ENCODE data around the gene KPNA6. TPM values are rescaled to one million over a fixed set of nuclear protein-coding genes. Genes with fewer than 3 reads are reported as not detected.
A peak's percentile ranks its signal among the peaks of the same experiment; 100 is the strongest.

KPNA6 gene
- total and polyA plus RNA-seq, 3 experiments from 2014 or later: 29.3 to 96.7 (median 91.8) TPM

DNA sequence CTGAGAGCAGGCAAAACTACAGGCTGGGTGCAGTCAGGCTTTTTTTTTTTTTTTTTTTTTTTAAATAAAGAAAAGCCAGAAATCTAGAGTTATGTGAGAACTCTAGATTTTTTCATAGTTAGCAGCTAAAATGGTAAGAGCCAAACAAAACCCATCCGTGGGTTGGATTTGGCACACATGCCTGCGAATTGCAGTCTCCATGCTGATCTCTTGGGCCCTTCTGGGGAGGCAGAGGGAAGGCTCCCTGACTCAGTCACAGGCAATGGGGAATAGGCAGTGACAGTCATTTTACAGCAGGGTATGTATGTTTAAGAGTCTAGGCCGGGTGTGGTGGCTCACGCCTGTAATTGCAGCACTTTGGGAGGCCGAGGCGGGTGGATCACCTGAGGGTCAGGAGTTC lies 74.2 kb downstream of the KPNA6 start:
- Histone ChIP-seq H3K27me3 (ENCODE audit: insufficient read depth, low read length, poor library complexity, severe bottlenecking) (no peaks in the 10 kb centered on the region), H3K4me1 (ENCODE audit: insufficient read depth, low read length) (peaks cover 28% of the 10 kb centered on the region), H3K27ac (ENCODE audit: low read depth, low read length) (no peak overlapping the region), H3K36me3 (ENCODE audit: insufficient read depth, low read length) (peaks cover 16% of the 10 kb centered on the region), H3K4me3 (ENCODE audit: low read length) (no peak overlapping the region), H3K9me3 (ENCODE audit: low read length) (no peaks in the 10 kb centered on the region)
- Mint-ChIP-seq H3K4me1 (peaks cover 45 to 66% (median 62%) of the 10 kb centered on the region in 3 donors), H3K27me3 (no peaks in the 10 kb centered on the region), H3K27ac (peak overlapping the region in 4 of 8 donors; percentile 11 to 91 (median 54)), H3K36me3 (peaks cover 8 to 50% (median 14%) of the 10 kb centered on the region in 3 donors), H3K9me3 (no peaks in the 10 kb centered on the region), H3K4me3 (peak overlapping the region in 4 of 7 donors; percentile 42 to 95 (median 75))
- CTCF ChIA-PET: interaction anchor here (0.7 to 0.8 kb wide), 2 partner anchors 64 to 67 kb away, joined by 3 read pairs; no protein-coding TSS in a partner anchor
- no peak for DNase-seq
- POLR2A ChIA-PET: interaction anchor here (0.7 kb wide), 1 partner anchor 774 kb away, joined by 5 read pairs; no protein-coding TSS in a partner anchor

DNA sequence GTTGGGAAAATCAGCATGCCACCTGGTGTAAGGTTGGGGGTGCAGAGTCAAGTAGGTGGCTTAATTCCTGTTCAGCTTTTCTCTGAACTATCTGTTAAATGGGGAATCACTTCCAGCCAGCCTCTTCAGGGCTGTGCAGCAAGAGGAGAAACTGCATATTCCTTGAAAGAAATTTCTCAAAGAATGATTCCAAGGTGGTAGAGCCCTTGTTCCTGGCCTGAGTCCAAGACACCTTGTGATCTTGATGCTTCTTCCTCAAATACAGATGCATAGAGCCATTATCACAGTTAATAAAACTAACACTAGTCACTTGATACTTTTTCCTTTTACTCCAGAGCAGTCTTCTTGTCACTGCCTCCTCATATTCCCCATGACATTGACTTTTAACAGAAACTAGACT lies 76.8 kb downstream of the KPNA6 start:
- CTCF ChIA-PET: interaction anchor here (3.4 kb wide), 1 partner anchor 14 kb away, joined by 11 read pairs; the partner anchor contains the start of gene CCDC28B
- POLR2A ChIA-PET: no interaction called here
- H3K4me1 ChIP-seq (ENCODE audit: insufficient read depth, low read length): peaks cover 18% of the 10 kb centered on the region
- peaks cover 44 to 59% (median 57%) of the 10 kb centered on the region in 3 donors for H3K4me1 Mint-ChIP-seq
- no peak overlapping the region for H3K27ac ChIP-seq (ENCODE audit: low read depth, low read length)
- peaks cover 41% of the 10 kb centered on the region for H3K36me3 ChIP-seq (ENCODE audit: insufficient read depth, low read length)
- H3K27me3 ChIP-seq (ENCODE audit: insufficient read depth, low read length, poor library complexity, severe bottlenecking): no peaks in the 10 kb centered on the region
- H3K9me3 ChIP-seq (ENCODE audit: low read length): no peaks in the 10 kb centered on the region
- H3K4me3 ChIP-seq (ENCODE audit: low read length): no peak overlapping the region
- H3K27me3 Mint-ChIP-seq: no peaks in the 10 kb centered on the region
- H3K4me3 Mint-ChIP-seq: peak overlapping the region in 1 of 7 donors; percentile 18
- H3K9me3 Mint-ChIP-seq: no peaks in the 10 kb centered on the region
- DNase-seq: no peak
- H3K27ac Mint-ChIP-seq: peak overlapping the region in 2 of 8 donors; percentile 4 to 17
- H3K36me3 Mint-ChIP-seq: peaks cover 8 to 70% (median 24%) of the 10 kb centered on the region in 3 donors

DNA sequence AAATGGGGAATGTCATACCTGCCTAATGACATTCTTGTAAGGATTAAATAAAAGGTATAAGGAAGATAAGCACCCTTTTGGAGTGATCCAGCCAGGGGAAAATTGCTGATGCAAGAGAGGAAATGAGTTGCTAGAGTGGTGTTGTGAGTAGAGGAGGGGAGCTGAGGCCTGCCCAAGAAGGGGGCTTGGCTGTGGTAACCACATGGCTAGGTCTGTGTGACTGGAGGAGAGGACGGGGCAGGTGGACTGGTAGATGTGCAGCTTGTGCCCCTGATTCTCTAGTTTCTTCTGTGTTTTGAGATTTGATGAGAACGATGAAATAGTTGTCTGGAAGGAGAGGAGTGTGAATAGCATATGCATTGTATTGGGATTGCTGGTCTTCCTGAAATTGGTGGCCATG lies 78.2 kb downstream of the KPNA6 start:
- Histone ChIP-seq H3K27me3 (ENCODE audit: insufficient read depth, low read length, poor library complexity, severe bottlenecking) (no peaks in the 10 kb centered on the region), H3K36me3 (ENCODE audit: insufficient read depth, low read length) (peaks cover 51% of the 10 kb centered on the region), H3K27ac (ENCODE audit: low read depth, low read length) (no peak overlapping the region), H3K9me3 (ENCODE audit: low read length) (no peaks in the 10 kb centered on the region), H3K4me3 (ENCODE audit: low read length) (no peak overlapping the region), H3K4me1 (ENCODE audit: insufficient read depth, low read length) (peaks cover 12% of the 10 kb centered on the region)
- H3K9me3 Mint-ChIP-seq: no peaks in the 10 kb centered on the region
- no peak overlapping the region for H3K4me3 Mint-ChIP-seq
- CTCF ChIA-PET: no interaction called here
- H3K4me1 Mint-ChIP-seq: peaks cover 33 to 47% (median 46%) of the 10 kb centered on the region in 3 donors
- POLR2A ChIA-PET: no interaction called here
- no peaks in the 10 kb centered on the region for H3K27me3 Mint-ChIP-seq
- no peak for DNase-seq
- peaks cover 8 to 76% (median 30%) of the 10 kb centered on the region in 3 donors for H3K36me3 Mint-ChIP-seq
- peak overlapping the region in 1 of 8 donors; percentile 66 for H3K27ac Mint-ChIP-seq

DNA sequence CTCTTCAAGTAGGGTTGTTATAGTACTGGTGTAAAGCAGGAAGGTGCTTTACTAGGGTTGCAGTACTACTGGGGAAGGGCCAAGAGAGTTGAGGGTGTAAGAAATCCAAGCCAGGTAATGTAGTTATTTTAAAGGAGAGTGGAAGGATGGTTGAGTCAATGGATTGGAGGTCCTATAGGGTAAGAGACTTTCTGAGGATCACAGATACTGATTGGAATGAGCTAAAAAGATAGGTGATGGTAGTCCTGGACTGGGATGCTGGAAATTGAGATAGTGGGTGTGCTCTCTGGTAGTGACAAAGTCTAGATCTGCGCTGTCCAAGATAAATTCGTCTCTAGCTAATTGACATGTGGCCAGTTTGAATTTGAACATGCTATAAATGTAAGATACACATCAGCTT lies 78.6 kb downstream of the KPNA6 start:
- H3K27ac ChIP-seq (ENCODE audit: low read depth, low read length): no peak overlapping the region
- no peaks in the 10 kb centered on the region for H3K27me3 Mint-ChIP-seq
- peaks cover 55% of the 10 kb centered on the region for H3K36me3 ChIP-seq (ENCODE audit: insufficient read depth, low read length)
- H3K9me3 ChIP-seq (ENCODE audit: low read length): no peaks in the 10 kb centered on the region
- H3K27me3 ChIP-seq (ENCODE audit: insufficient read depth, low read length, poor library complexity, severe bottlenecking): no peaks in the 10 kb centered on the region
- peaks cover 8% of the 10 kb centered on the region for H3K4me1 ChIP-seq (ENCODE audit: insufficient read depth, low read length)
- no peak overlapping the region for H3K4me3 Mint-ChIP-seq
- no peaks in the 10 kb centered on the region for H3K9me3 Mint-ChIP-seq
- peak overlapping the region in 1 of 8 donors; percentile 66 for H3K27ac Mint-ChIP-seq
- H3K4me3 ChIP-seq (ENCODE audit: low read length): no peak overlapping the region
- POLR2A ChIA-PET: no interaction called here
- no peak for DNase-seq
- CTCF ChIA-PET: no interaction called here
- H3K4me1 Mint-ChIP-seq: peaks cover 29 to 43% (median 42%) of the 10 kb centered on the region in 3 donors
- peaks cover 10 to 76% (median 33%) of the 10 kb centered on the region in 3 donors for H3K36me3 Mint-ChIP-seq

DNA sequence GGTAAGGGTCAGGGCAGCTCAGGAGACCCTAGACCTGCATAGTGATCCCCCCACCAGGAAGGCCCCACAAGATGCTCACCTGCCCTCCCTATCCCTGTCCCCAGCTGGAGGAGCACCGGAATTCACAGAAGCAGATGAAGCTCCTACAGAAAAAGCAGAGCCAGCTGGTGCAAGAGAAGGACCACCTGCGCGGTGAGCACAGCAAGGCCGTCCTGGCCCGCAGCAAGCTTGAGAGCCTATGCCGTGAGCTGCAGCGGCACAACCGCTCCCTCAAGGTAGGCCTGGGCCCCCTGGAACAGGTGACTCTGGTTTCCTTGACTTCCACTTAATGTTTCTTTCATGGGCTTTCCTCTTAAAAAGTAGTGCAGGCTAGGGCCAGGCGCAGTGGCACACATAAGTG lies 80.0 kb downstream of the KPNA6 start:
- no peak for DNase-seq
- H3K36me3 Mint-ChIP-seq: peaks cover 19 to 78% (median 43%) of the 10 kb centered on the region in 3 donors
- ChIA-PET CTCF (interaction anchor here (1.0 to 1.8 kb wide), 3 partner anchors 8 to 60 kb away, joined by 3 to 4 read pairs (median 3); partner anchors contain the start of gene TXLNA), POLR2A (no interaction called here)
- H3K4me3 Mint-ChIP-seq: no peak overlapping the region
- no peaks in the 10 kb centered on the region for H3K4me1 ChIP-seq (ENCODE audit: insufficient read depth, low read length)
- no peaks in the 10 kb centered on the region for H3K9me3 Mint-ChIP-seq
- H3K27ac ChIP-seq (ENCODE audit: low read depth, low read length): no peak overlapping the region
- no peak overlapping the region for H3K4me3 ChIP-seq (ENCODE audit: low read length)
- H3K27ac Mint-ChIP-seq: no peak overlapping the region
- no peaks in the 10 kb centered on the region for H3K9me3 ChIP-seq (ENCODE audit: low read length)
- no peaks in the 10 kb centered on the region for H3K27me3 Mint-ChIP-seq
- peaks cover 23 to 32% (median 30%) of the 10 kb centered on the region in 3 donors for H3K4me1 Mint-ChIP-seq
- H3K36me3 ChIP-seq (ENCODE audit: insufficient read depth, low read length): peaks cover 65% of the 10 kb centered on the region
- no peaks in the 10 kb centered on the region for H3K27me3 ChIP-seq (ENCODE audit: insufficient read depth, low read length, poor library complexity, severe bottlenecking)

DNA sequence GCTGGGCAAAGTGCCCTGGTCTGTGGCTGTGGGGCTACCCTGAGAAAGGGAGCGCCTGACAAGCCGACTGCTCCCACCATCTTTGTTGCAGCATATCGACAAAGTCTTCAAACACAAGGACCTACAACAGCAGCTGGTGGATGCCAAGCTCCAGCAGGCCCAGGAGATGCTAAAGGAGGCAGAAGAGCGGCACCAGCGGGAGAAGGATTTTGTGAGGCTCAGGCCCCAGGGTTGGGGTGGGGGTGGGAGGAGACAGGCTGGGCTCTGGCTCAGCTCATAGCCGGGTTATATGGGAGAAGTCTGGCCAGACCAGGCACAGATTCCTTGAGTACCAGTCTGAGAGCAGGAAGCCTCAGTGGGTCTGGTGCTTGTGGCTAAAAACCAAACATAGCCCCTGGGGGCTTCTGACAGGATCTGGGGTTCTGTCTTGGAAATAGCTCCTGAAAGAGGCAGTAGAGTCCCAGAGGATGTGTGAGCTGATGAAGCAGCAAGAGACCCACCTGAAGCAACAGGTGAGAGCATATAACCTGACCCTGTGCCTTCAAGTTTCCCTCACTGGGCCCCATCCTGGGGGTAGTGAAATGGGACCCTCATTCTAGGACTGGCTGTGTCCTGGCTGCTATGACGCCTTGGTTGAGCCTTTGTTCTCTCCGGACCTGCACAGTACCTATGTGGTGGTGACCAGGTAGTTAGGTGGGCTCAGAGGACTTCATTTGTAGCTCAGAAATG lies 84.5 kb downstream of the KPNA6 start:
- Mint-ChIP-seq H3K4me1 (peaks cover 35 to 43% (median 37%) of the 10 kb centered on the region in 3 donors), H3K27me3 (no peaks in the 10 kb centered on the region), H3K36me3 (peaks cover 22 to 93% (median 43%) of the 10 kb centered on the region in 3 donors), H3K27ac (peak overlapping the region in 2 of 8 donors; percentile 4 to 88), H3K9me3 (no peaks in the 10 kb centered on the region), H3K4me3 (no peak overlapping the region)
- DNase-seq: no peak
- Histone ChIP-seq H3K9me3 (ENCODE audit: low read length) (no peaks in the 10 kb centered on the region), H3K36me3 (ENCODE audit: insufficient read depth, low read length) (peaks cover 71% of the 10 kb centered on the region), H3K27ac (ENCODE audit: low read depth, low read length) (no peak overlapping the region), H3K4me1 (ENCODE audit: insufficient read depth, low read length) (peaks cover 28% of the 10 kb centered on the region), H3K4me3 (ENCODE audit: low read length) (no peak overlapping the region), H3K27me3 (ENCODE audit: insufficient read depth, low read length, poor library complexity, severe bottlenecking) (no peaks in the 10 kb centered on the region)
- CTCF ChIA-PET: interaction anchor here (1.2 to 1.4 kb wide), 2 partner anchors 9 to 98 kb away, joined by 4 read pairs; no protein-coding TSS in a partner anchor
- POLR2A ChIA-PET: no interaction called here

DNA sequence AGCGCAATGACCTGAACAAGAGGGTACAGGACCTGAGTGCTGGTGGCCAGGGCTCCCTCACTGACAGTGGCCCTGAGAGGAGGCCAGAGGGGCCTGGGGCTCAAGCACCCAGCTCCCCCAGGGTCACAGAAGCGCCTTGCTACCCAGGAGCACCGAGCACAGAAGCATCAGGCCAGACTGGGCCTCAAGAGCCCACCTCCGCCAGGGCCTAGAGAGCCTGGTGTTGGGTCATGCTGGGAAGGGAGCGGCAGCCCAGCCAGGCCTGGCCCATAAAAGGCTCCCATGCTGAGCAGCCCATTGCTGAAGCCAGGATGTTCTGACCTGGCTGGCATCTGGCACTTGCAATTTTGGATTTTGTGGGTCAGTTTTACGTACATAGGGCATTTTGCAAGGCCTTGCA lies 87.1 kb downstream of the KPNA6 start:
- H3K4me1 ChIP-seq (ENCODE audit: insufficient read depth, low read length): peaks cover 35% of the 10 kb centered on the region
- peaks cover 41 to 54% (median 47%) of the 10 kb centered on the region in 3 donors for H3K4me1 Mint-ChIP-seq
- H3K36me3 ChIP-seq (ENCODE audit: insufficient read depth, low read length): peaks cover 45% of the 10 kb centered on the region
- H3K4me3 ChIP-seq (ENCODE audit: low read length): no peak overlapping the region
- no peak for DNase-seq
- CTCF ChIA-PET: interaction anchor here (1.0 to 2.1 kb wide), 2 partner anchors 20 to 177 kb away, joined by 3 to 7 read pairs; no protein-coding TSS in a partner anchor
- H3K27me3 ChIP-seq (ENCODE audit: insufficient read depth, low read length, poor library complexity, severe bottlenecking): no peaks in the 10 kb centered on the region
- no peak overlapping the region for H3K27ac Mint-ChIP-seq
- no peak overlapping the region for H3K27ac ChIP-seq (ENCODE audit: low read depth, low read length)
- no peaks in the 10 kb centered on the region for H3K9me3 Mint-ChIP-seq
- POLR2A ChIA-PET: interaction anchor here (0.6 to 1.5 kb wide), 2 partner anchors 16 to 114 kb away, joined by 3 to 4 read pairs; partner anchors contain the start of gene TXLNA
- no peak overlapping the region for H3K4me3 Mint-ChIP-seq
- no peaks in the 10 kb centered on the region for H3K9me3 ChIP-seq (ENCODE audit: low read length)
- no peaks in the 10 kb centered on the region for H3K27me3 Mint-ChIP-seq
- H3K36me3 Mint-ChIP-seq: peaks cover 22 to 73% (median 30%) of the 10 kb centered on the region in 3 donors

DNA sequence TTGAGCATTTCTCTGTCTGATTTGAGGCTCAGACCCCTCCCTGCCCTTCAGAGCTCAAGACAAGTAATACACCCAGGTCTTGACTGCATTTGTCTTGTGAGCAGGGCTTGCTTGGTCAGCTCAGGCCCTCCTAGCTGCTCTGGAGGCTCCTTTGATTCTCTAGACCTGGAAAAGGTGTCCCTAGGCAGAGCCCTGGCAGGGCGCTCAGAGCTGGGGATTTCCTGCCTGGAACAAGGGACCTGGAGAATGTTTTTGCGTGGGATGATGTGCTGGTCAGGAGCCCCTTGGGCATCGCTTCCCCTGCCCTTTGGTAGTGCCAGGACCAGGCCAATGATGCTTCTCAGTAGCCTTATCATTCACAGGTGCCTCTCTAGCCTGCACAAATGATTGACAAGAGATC lies 87.7 kb downstream of the KPNA6 start:
- no peak overlapping the region for H3K27ac ChIP-seq (ENCODE audit: low read depth, low read length)
- ChIA-PET CTCF (interaction anchor here (0.9 to 1.0 kb wide), 2 partner anchors 95 to 177 kb away, joined by 3 read pairs; no protein-coding TSS in a partner anchor), POLR2A (interaction anchor here (1.1 to 1.5 kb wide), 2 partner anchors 15 to 16 kb away, joined by 3 to 4 read pairs; partner anchors contain the start of gene TXLNA)
- H3K27ac Mint-ChIP-seq: peak overlapping the region in 1 of 8 donors; percentile 36
- no peaks in the 10 kb centered on the region for H3K27me3 ChIP-seq (ENCODE audit: insufficient read depth, low read length, poor library complexity, severe bottlenecking)
- H3K4me3 Mint-ChIP-seq: no peak overlapping the region
- DNase-seq: no peak
- H3K4me3 ChIP-seq (ENCODE audit: low read length): no peak overlapping the region
- peaks cover 39% of the 10 kb centered on the region for H3K36me3 ChIP-seq (ENCODE audit: insufficient read depth, low read length)
- peaks cover 47 to 58% (median 52%) of the 10 kb centered on the region in 3 donors for H3K4me1 Mint-ChIP-seq
- no peaks in the 10 kb centered on the region for H3K9me3 Mint-ChIP-seq
- H3K4me1 ChIP-seq (ENCODE audit: insufficient read depth, low read length): peaks cover 39% of the 10 kb centered on the region
- peaks cover 22 to 70% (median 28%) of the 10 kb centered on the region in 3 donors for H3K36me3 Mint-ChIP-seq
- H3K27me3 Mint-ChIP-seq: peaks cover 0 to 2% of the 10 kb centered on the region in 2 donors
- no peaks in the 10 kb centered on the region for H3K9me3 ChIP-seq (ENCODE audit: low read length)
